C4-2B (cell line): ENCODE results near the gene LNPK.

Experiments
- H3K27ac ChIP-seq: fragments of 450-650 bp; 2 replicates; pipeline ENCODE4 v1.5.1; 2017
- ZFX ChIP-seq: fragments of 450-650 bp; IDR thresholded peaks from 2 replicates; pipeline ENCODE4 v1.6.1; 2017
- TF ChIP-seq, protein P1 (sequence below): fragments of 450-650 bp; conservative IDR thresholded peaks from 2 replicates; pipeline ENCODE4 v1.5.1; 2017; ENCODE audit warnings: mild to moderate bottlenecking

Gene LNPK

DNA sequence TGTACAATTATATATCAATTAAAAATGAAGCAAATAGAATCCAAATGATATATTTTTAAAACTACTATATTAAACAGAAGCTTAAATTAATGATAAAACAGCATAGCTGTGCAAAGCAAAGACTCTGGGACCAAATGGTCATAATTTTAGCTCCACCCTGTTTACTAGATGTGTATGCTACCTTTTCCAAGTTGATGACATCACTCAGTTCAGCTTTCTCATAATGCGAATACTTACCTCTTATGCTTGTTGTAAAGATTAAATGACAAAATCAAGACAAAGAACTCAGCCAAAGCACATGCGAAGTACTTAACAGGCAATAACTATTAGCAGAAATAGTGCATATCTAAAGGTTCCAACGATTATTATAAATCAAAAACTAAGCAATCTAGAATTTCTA, 51.6 kb downstream of the LNPK start:
- H3K27ac ChIP-seq, result no peak overlapping the region
- no peak for TF ChIP-seq ZFX
- TF ChIP-seq, protein P1, sequence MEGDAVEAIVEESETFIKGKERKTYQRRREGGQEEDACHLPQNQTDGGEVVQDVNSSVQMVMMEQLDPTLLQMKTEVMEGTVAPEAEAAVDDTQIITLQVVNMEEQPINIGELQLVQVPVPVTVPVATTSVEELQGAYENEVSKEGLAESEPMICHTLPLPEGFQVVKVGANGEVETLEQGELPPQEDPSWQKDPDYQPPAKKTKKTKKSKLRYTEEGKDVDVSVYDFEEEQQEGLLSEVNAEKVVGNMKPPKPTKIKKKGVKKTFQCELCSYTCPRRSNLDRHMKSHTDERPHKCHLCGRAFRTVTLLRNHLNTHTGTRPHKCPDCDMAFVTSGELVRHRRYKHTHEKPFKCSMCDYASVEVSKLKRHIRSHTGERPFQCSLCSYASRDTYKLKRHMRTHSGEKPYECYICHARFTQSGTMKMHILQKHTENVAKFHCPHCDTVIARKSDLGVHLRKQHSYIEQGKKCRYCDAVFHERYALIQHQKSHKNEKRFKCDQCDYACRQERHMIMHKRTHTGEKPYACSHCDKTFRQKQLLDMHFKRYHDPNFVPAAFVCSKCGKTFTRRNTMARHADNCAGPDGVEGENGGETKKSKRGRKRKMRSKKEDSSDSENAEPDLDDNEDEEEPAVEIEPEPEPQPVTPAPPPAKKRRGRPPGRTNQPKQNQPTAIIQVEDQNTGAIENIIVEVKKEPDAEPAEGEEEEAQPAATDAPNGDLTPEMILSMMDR, result no peak

DNA sequence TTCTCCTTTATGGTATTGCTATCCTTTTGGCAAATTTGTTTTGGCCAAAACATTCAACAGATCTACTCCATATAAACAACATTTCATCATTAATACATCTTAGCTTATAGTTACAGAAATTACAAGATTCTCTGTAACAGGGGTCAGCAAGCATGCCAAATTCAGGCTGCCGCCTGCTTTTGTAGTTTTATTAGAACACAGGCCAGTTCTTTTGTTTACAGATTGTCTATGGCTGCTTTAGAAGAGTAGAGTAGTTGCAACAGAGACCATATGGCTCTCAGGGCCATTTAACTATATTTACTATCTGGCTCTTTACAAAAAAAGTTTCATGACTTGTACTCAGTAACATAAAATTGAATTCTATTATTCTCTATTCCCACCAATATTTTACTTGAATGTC, 53.9 kb downstream of the LNPK start:
- no peak for TF ChIP-seq ZFX
- TF ChIP-seq, protein P1, result no peak
- H3K27ac ChIP-seq, result no peak overlapping the region

DNA sequence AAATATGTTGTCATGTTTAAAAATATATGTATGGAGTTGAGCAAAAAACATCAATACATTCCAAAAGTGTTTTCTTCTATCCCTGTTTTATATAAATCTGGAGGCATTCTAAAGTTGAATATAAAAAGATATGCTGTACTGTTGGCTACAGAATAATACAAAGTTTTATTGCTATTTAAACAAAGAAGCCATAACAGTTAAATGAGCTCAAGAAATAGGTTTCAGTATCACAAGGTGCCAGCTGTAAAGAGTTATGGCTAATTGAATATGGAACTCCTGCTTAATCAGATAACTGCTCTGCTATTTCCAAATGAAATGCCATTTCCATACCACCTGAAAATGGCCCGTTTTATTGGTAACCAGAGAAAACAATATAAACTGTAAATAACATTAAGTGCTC, 55.0 kb downstream of the LNPK start:
- no peak for TF ChIP-seq ZFX
- TF ChIP-seq, protein P1, result no peak

DNA sequence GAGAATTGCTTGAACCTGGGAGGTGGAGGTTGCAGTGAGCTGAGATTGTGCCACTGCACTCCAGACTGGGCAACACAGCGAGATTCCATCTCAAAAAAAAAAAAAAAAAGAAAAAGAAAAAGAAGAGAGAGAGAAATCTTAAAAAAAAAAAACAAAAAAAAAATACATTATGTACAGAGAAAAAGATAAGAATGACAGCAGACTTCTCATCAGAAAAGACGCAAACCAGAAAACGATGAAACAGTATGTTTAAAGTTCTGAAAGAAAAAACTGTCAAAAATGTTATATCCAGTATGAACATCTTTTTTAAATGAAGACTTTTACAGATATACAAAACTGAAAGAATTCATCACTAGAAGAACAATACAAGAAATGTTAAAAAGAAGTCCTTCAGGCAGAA, 60.4 kb downstream of the LNPK start:
- TF ChIP-seq ZFX, result no peak
- H3K27ac ChIP-seq, result no peak overlapping the region

More for the DNA sequence above, 55.0 kb downstream of the LNPK start:
- H3K27ac ChIP-seq, result no peak overlapping the region

DNA sequence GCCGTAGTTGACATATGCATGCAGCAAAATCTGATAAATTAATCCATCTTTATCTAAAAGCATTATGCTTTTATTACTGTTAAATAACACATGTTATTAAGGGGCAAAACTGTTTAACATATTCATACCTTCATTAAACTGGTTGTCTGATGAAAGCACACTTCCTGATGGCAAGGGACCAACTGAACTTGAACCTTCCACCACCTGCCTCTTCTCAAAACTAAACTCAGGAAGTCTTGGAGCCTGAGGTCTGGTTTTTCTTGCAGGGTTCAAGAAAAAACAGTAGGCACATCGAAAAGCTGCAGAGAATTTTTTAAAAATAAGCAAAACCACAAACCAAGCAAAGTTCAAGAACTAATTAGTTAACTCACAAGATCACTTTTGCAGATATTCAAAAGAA, 64.9 kb downstream of the LNPK start:
- TF ChIP-seq, protein P1, result no peak
- TF ChIP-seq ZFX, result no peak
- H3K27ac ChIP-seq, result no peak overlapping the region

DNA sequence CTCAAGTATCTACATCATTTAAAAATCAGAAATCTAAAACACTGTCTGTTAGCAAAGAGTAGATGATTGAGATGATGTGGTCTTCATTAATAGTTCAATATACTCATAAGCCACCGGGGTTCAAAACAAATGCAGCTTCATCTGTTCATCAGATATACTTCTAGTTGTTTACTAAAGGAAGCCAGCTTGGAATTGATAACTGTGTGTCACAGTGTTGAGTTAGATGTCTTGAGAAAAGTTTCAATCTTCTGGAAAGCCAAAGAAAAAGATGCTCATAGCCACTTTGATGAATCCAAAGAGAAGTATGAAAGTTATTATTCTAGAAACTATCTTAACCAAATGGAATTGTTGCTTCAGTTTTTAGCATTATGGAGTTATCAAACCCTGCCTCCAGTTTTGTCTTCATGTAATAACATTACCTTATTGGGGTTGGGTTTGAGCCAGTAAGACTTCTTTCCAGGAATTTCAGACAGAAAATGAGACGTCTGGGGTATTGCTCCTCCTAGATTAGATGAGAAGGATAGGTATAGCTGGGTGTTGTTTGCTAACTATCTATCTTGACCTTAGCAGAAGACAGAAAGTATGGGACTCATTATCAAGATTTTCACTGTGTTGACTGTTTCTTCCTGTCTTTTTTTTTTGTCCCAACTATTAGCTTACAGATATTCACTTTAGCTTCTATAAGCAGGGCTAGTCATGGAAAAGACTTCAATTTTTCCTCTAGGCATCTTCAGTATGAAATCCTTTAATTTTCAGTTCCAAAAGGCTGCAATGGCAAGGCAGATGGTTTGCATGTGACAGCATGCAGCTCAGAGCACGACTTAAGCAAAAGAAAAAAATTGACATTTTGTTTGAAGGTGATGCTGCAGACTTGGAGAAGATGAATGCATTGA, 66.5 kb downstream of the LNPK start:
- no peak overlapping the region for H3K27ac ChIP-seq
- no peak for TF ChIP-seq ZFX
- TF ChIP-seq, protein P1, result no peak

DNA sequence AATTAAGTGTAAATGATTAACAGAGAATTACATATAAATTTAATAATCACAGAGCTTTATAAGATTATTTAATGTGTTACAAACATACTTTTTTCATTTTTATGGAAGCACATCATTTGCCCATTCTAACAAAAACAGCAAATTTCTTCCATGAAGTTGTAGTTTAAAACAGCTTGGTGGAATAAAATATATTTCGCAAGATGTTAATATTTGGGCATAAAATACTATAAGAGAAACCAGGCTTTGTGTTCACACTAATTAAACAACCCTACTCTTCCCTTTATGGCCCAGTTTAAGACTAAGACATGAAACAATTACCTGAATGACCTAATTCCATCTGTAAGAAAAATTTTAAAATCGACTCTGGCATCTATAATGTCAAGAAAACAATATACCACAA, 69.4 kb downstream of the LNPK start:
- no peak overlapping the region for H3K27ac ChIP-seq
- TF ChIP-seq ZFX, result no peak
- TF ChIP-seq, protein P1, result no peak

DNA sequence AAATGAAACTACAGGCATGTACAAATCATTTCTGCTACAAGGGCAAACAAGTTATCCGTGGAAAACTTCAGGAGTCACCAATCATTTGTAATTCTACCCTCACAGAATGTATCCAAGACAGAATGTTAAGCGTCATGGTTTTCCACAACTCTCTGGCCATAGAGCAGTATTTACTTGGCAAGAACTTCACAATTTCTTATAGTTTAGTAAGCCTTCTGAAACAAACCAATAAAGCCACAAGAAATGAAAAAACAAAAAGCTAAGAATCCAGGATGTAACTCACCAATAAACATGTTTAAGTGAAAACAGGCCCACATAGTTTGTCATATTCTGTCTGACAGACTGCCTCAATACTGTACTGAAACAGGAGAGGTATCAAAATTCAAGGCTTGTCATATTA, 70.3 kb downstream of the LNPK start:
- TF ChIP-seq, protein P1, result no peak
- no peak for TF ChIP-seq ZFX
- no peak overlapping the region for H3K27ac ChIP-seq
